H1 (cell line): ENCODE data around the gene ATP9B. TPM values are rescaled to one million over a fixed set of nuclear protein-coding genes. Genes with fewer than 3 reads are reported as not detected.

Experiments used
- CTCF ChIA-PET: fragments of 300-600 bp; sonication (Branson Sonifier 250); formaldehyde crosslinking; loops from one replicate; lab custom pipeline; 2021; ENCODE audit not compliant: partially characterized antibody; lab: Charles Lee
- POLR2A ChIA-PET: fragments of 300-600 bp; sonication (Branson Sonifier 250); formaldehyde crosslinking; loops from one replicate; lab custom pipeline; 2021; ENCODE audit warnings: inconsistent platforms; ENCODE audit not compliant: partially characterized antibody; lab: Charles Lee
- DNase-seq, 2 experiments: peaks; one replicate each; pipeline versions ENCODE4 v3.0.0 to v3.0.0-alpha.2; 2010 to 2022; ENCODE audit warnings: low spot score in 2 of 2, low read depth in 1 of 2, mixed read lengths in 1 of 2
- FAIRE-seq: peaks from 2 replicates; lab custom pipeline; 2011; peaks lifted over from hg19 to GRCh38; lab: Jason Lieb, UNC
- H2AFZ ChIP-seq: 2 replicates; pipeline ENCODE4 v1.8.1; 2012; ENCODE audit warnings: low read length, inconsistent platforms
- H2AK5ac ChIP-seq: 2 replicates; pipeline ENCODE4 v1.6.1; 2013; ENCODE audit warnings: low read depth, low read length
- H2BK120ac ChIP-seq: replicated peaks from 2 replicates; pipeline ENCODE3; 2013; ENCODE audit warnings: low read depth, low read length, inconsistent platforms
- H2BK12ac ChIP-seq: 2 replicates; pipeline ENCODE4 v1.6.1; 2013; ENCODE audit warnings: low read depth, low read length
- H2BK15ac ChIP-seq: 2 replicates; pipeline ENCODE4 v1.6.1; 2013; ENCODE audit warnings: low read length
- H2BK20ac ChIP-seq: 2 replicates; pipeline ENCODE4 v1.6.1; 2013; ENCODE audit warnings: low read length
- H2BK5ac ChIP-seq: 2 replicates; pipeline ENCODE4 v1.6.1; 2013; ENCODE audit warnings: low read depth, low read length
- H3K14ac ChIP-seq: 2 replicates; pipeline ENCODE4 v1.6.1; 2013; ENCODE audit warnings: inconsistent platforms; ENCODE audit not compliant: insufficient read length
- H3K18ac ChIP-seq: 2 replicates; pipeline ENCODE4 v1.6.1; 2013; ENCODE audit warnings: low read length; ENCODE audit errors: extremely low read depth
- H3K23ac ChIP-seq: 2 replicates; pipeline ENCODE4 v1.6.1; 2013; ENCODE audit warnings: inconsistent platforms; ENCODE audit not compliant: insufficient read length
- H3K23me2 ChIP-seq: 2 replicates; pipeline ENCODE4 v1.6.1; 2013; ENCODE audit warnings: low read depth, low read length
- H3K27ac ChIP-seq: 2 replicates; pipeline ENCODE4 v1.6.1; 2011; ENCODE audit warnings: low read depth, low read length, inconsistent platforms
- H3K27me3 ChIP-seq, 4 experiments: replicated peaks in 1 of 4; 1 replicate in 1 of 4; 2 replicates in 3 of 4; pipeline versions ENCODE4 v1.6.1 to v1.8.1; 2011 to 2013; ENCODE audit warnings: low read length in 3 of 4, mild to moderate bottlenecking in 3 of 4, inconsistent platforms in 2 of 4, mixed read lengths in 2 of 4, moderate library complexity in 1 of 4; ENCODE audit not compliant: control insufficient read depth in 3 of 4, insufficient read depth in 3 of 4; ENCODE audit errors: extremely low read depth in 1 of 4
- H3K36me3 ChIP-seq, 4 experiments: 2 replicates each; pipeline versions ENCODE4 v1.6.1 to v1.8.1; 2011 to 2013; ENCODE audit warnings: mild to moderate bottlenecking in 4 of 4, low read length in 3 of 4, moderate library complexity in 2 of 4, control low read depth in 1 of 4, inconsistent platforms in 1 of 4; ENCODE audit not compliant: insufficient read depth in 4 of 4, control insufficient read depth in 2 of 4
- H3K4ac ChIP-seq: replicated peaks from 2 replicates; pipeline ENCODE3; 2013; ENCODE audit warnings: low read length, low read depth, mixed read lengths, inconsistent platforms; ENCODE audit not compliant: insufficient read length
- H3K4me1 ChIP-seq, 4 experiments: replicated peaks in 1 of 4; 1 replicate in 1 of 4; 2 replicates in 3 of 4; pipeline versions ENCODE4 v1.6.1 to v1.8.1; 2011 to 2013; ENCODE audit warnings: low read length in 3 of 4, inconsistent platforms in 2 of 4, mixed read lengths in 1 of 4; ENCODE audit not compliant: insufficient read depth in 4 of 4, control insufficient read depth in 3 of 4
- H3K4me2 ChIP-seq, 2 experiments: 2 replicates each; pipeline versions ENCODE4 v1.6.1 to v1.8.1; 2011 to 2013; ENCODE audit warnings: low read depth in 2 of 2, low read length in 2 of 2, control low read depth in 1 of 2, inconsistent platforms in 1 of 2, mild to moderate bottlenecking in 1 of 2; ENCODE audit not compliant: insufficient read depth in 1 of 2
- H3K4me3 ChIP-seq, 4 experiments: fragments of 200-600, 300-600 bp in 1 of 4; sonication (generic), shearing (Covaris generic), sonication (Bioruptor Twin) in 1 of 4; 2 replicates each; pipeline versions ENCODE4 v1.5.1 to v1.8.1; 2011 to 2016; ENCODE audit warnings: low read length in 4 of 4, low read depth in 3 of 4, control low read depth in 2 of 4, inconsistent platforms in 2 of 4, mild to moderate bottlenecking in 2 of 4, mixed read lengths in 1 of 4, moderate library complexity in 1 of 4; ENCODE audit not compliant: insufficient read depth in 2 of 4; ENCODE audit errors: extremely low read depth in 1 of 4
- H3K56ac ChIP-seq: replicated peaks from 2 replicates; pipeline ENCODE3; 2013; ENCODE audit warnings: low read depth, mild to moderate bottlenecking, mixed read lengths, low read length, inconsistent platforms; ENCODE audit not compliant: insufficient read length
- H3K79me1 ChIP-seq: 2 replicates; pipeline ENCODE4 v1.6.1; 2013; ENCODE audit warnings: low read depth, low read length, control low read depth
- H3K79me2 ChIP-seq, 2 experiments: 2 replicates each; pipeline versions ENCODE4 v1.6.1 to v1.8.1; 2012 to 2013; ENCODE audit warnings: low read length in 2 of 2, mild to moderate bottlenecking in 2 of 2, inconsistent platforms in 1 of 2; ENCODE audit not compliant: insufficient read depth in 2 of 2, control insufficient read depth in 1 of 2
- H3K9ac ChIP-seq, 4 experiments: replicated peaks in 1 of 4; 1 replicate in 1 of 4; 2 replicates in 3 of 4; pipeline versions ENCODE4 v1.6.1 to v1.8.1; 2011 to 2013; ENCODE audit warnings: low read depth in 3 of 4, low read length in 3 of 4, control low read depth in 2 of 4, mild to moderate bottlenecking in 2 of 4, moderate library complexity in 2 of 4, inconsistent platforms in 1 of 4; ENCODE audit errors: extremely low read depth in 1 of 4
- H3K9me3 ChIP-seq, 2 experiments: 2 replicates each; pipeline versions ENCODE4 v1.6.1 to v1.8.1; 2012 to 2013; ENCODE audit warnings: mild to moderate bottlenecking in 2 of 2, moderate library complexity in 2 of 2, control low read depth in 1 of 2, inconsistent platforms in 1 of 2, low read depth in 1 of 2, low read length in 1 of 2, mixed read lengths in 1 of 2; ENCODE audit not compliant: insufficient read depth in 2 of 2
- H4K20me1 ChIP-seq, 2 experiments: replicated peaks in 1 of 2; 2 replicates each; pipeline versions ENCODE3 to v1.8.1; 2011 to 2013; ENCODE audit warnings: inconsistent platforms in 2 of 2, low read length in 2 of 2, mild to moderate bottlenecking in 1 of 2; ENCODE audit not compliant: insufficient read depth in 2 of 2, control insufficient read depth in 1 of 2
- H4K5ac ChIP-seq: 2 replicates; pipeline ENCODE4 v1.6.1; 2013; ENCODE audit warnings: low read length, low read depth, mixed read lengths, inconsistent platforms; ENCODE audit not compliant: insufficient read length
- H4K8ac ChIP-seq: 2 replicates; pipeline ENCODE4 v1.8.0; 2013; ENCODE audit warnings: mild to moderate bottlenecking, moderate library complexity, low read length, inconsistent platforms; ENCODE audit not compliant: insufficient read depth; ENCODE audit errors: extremely low read depth
- H4K91ac ChIP-seq: replicated peaks from 2 replicates; pipeline ENCODE3; 2013; ENCODE audit warnings: low read length, mixed read lengths, inconsistent platforms; ENCODE audit not compliant: insufficient read length
- BCL11A ChIP-seq, 2 experiments: IDR thresholded peaks; one replicate each; pipeline ENCODE4 v1.6.1; 2011; ENCODE audit warnings: low read depth in 2 of 2, low read length in 2 of 2, mild to moderate bottlenecking in 2 of 2
- HDAC2 ChIP-seq, 2 experiments: fragments of 300-600 bp in 1 of 2; sonication (generic) in 1 of 2; IDR thresholded peaks; 2 replicates each; pipeline ENCODE4 v1.6.1; 2011 to 2012; ENCODE audit warnings: low read depth in 2 of 2, low read length in 2 of 2, mild to moderate bottlenecking in 2 of 2, moderate library complexity in 2 of 2, borderline replicate concordance in 1 of 2, inconsistent platforms in 1 of 2
- MAFK ChIP-seq: IDR thresholded peaks from 2 replicates; pipeline ENCODE4 v1.6.1; 2012; ENCODE audit warnings: low read depth, mild to moderate bottlenecking, improper control_type of control experiment, low read length
- NANOG ChIP-seq: IDR thresholded peaks from 2 replicates; pipeline ENCODE4 v1.6.1; 2011; ENCODE audit warnings: low read length, low read depth, mild to moderate bottlenecking, inconsistent platforms; ENCODE audit not compliant: insufficient read depth, poor library complexity, severe bottlenecking
- PHF8 ChIP-seq: fragments of 200-600 bp; sonication (generic); conservative IDR thresholded peaks from 2 replicates; pipeline ENCODE4 v1.7.1; 2012; ENCODE audit warnings: low read depth, mild to moderate bottlenecking, inconsistent platforms, low read length, moderate library complexity
- RAD21 ChIP-seq, 2 experiments: IDR thresholded peaks in 1 of 2; conservative IDR thresholded peaks in 1 of 2; 2 replicates each; pipeline ENCODE4 v1.6.1; 2011; ENCODE audit warnings: low read depth in 2 of 2, low read length in 2 of 2, improper control_type of control experiment in 1 of 2, inconsistent platforms in 1 of 2, mild to moderate bottlenecking in 1 of 2, moderate library complexity in 1 of 2
- SAP30 ChIP-seq: fragments of 300-600 bp; sonication (generic); IDR thresholded peaks from 2 replicates; pipeline ENCODE4 v1.7.1; 2012; ENCODE audit warnings: low read length, moderate library complexity, mild to moderate bottlenecking, inconsistent platforms; ENCODE audit not compliant: insufficient read depth, insufficient replicate concordance
- SIX5 ChIP-seq: IDR thresholded peaks from 2 replicates; pipeline ENCODE4 v1.6.1; 2011; ENCODE audit warnings: mild to moderate bottlenecking, low read depth, low read length
- USF2 ChIP-seq: IDR thresholded peaks from 2 replicates; pipeline ENCODE4 v1.6.1; 2011; ENCODE audit warnings: low read length, improper control_type of control experiment
- whole genome bisulfite sequencing, 2 experiments: shearing (Covaris generic) in 1 of 2; methylation state at CpG; one replicate each; pipeline versions ENCODE4 v1.1.6 to v1.1.7; 2013 to 2015; ENCODE audit warnings: low lambda C conversion rate in 2 of 2, mixed read lengths in 2 of 2, inconsistent platforms in 1 of 2, low coverage in 1 of 2, missing lambda C conversion rate in 1 of 2; ENCODE audit not compliant: insufficient replicate concordance in 2 of 2, insufficient coverage in 1 of 2, insufficient read length in 1 of 2; ENCODE audit errors: extremely low coverage in 1 of 2, missing lambda C conversion rate in 1 of 2; 5-methylcytosine and 5-hydroxymethylcytosine counted together
- polyA plus RNA-seq, 7 experiments: library from polyadenylated mRNA; depleted of rRNA in 3 of 7; stranded (reverse) in 5 of 7; unstranded in 2 of 7; fragments of >200 nt in 5 of 7; fragments of 200-250 nt in 2 of 7; gene quantifications; 1 replicate in 5 of 7; 2 replicates in 1 of 7; 4 replicates in 1 of 7; pipeline versions ENCODE4 v1.2.1 to v1.2.3, GENCODE V29; 2011 to 2013; ENCODE audit warnings: missing spikeins in 2 of 7, mixed read lengths in 2 of 7
- total RNA-seq: library from RNA; stranded (reverse); fragmentation: NEBNext Ultra II Directional; extraction: Animal tissue kit (Norgen Biotek cat#: 25700); gene quantifications from 2 replicates; pipeline ENCODE4 v1.2.1, GENCODE V29; 2021

The ATP9B gene
- total and polyA plus RNA-seq, 2 of the 8 experiments (the other 6 are each of a cell fraction or from before 2014, with no cell fraction given): 15.1 to 21.7 TPM

- 91% methylated on average over 23 of the region's 23 CpGs; no CpG with 5 or more reads in 1 of the 2 experiments for WGBS, 2 experiments
- no peak for TF ChIP-seq RAD21 (IDR thresholded peaks at IDR 0.05 in 1 of 2, conservative IDR thresholded peaks at IDR 0.05 in 1 of 2; ENCODE audit: low read depth in 2 of 2, low read length in 2 of 2)
- TF ChIP-seq USF2: no peak
- TF ChIP-seq SIX5: no peak
- TF ChIP-seq MAFK: no peak
- TF ChIP-seq BCL11A (IDR thresholded peaks at IDR 0.05; ENCODE audit: low read depth in 2 of 2, low read length in 2 of 2): no peak
- TF ChIP-seq HDAC2 (IDR thresholded peaks at IDR 0.05; ENCODE audit: borderline replicate concordance in 1 of 2, low read depth in 2 of 2, low read length in 2 of 2): no peak
- TF ChIP-seq NANOG: no peak
- no peak for TF ChIP-seq PHF8
- no peak for TF ChIP-seq SAP30
Measured at GRCh38 chr18:79405019-79405780, 336.0 kb downstream of the ATP9B start.

More at GRCh38 chr18:79405019-79405780, 336.0 kb downstream of the ATP9B start:
- no peak for FAIRE-seq
- Histone ChIP-seq H3K4me1 (peaks cover 0 to 2% (median 0%) of the 10 kb centered on the region in 4 experiments; a peak in 2 of 7 replicates), H3K36me3 (no peaks in the 10 kb centered on the region), H3K56ac (no peak overlapping the region), H4K5ac (no peak overlapping the region), H2BK20ac (no peak overlapping the region), H3K4ac (no peak overlapping the region), H2AFZ (no peak overlapping the region), H3K23me2 (peaks cover 10% of the 10 kb centered on the region; the same call in 1 of the 2 replicates), H4K8ac (no peak overlapping the region), H2BK12ac (no peak overlapping the region), H3K18ac (no peak overlapping the region), H4K20me1 (peaks cover 0 to 5% of the 10 kb centered on the region in 2 experiments), H2AK5ac (no peak overlapping the region), H3K27ac (no peak overlapping the region), H3K27me3 (no peaks in the 10 kb centered on the region; a peak in 2 of 7 replicates), H3K9me3 (no peaks in the 10 kb centered on the region; a peak in 1 of 4 replicates), H3K4me2 (no peak overlapping the region), H3K14ac (no peak overlapping the region), H3K79me2 (no peaks in the 10 kb centered on the region), H2BK15ac (no peak overlapping the region; the same call in 1 of the 2 replicates), H3K4me3 (no peak overlapping the region), H2BK120ac (no peak overlapping the region), H2BK5ac (no peak overlapping the region), H3K23ac (no peak overlapping the region), H3K9ac (no peak overlapping the region), H4K91ac (no peak overlapping the region), H3K79me1 (no peaks in the 10 kb centered on the region)
- POLR2A ChIA-PET: interaction anchor here (0.5 kb wide), 1 partner anchor 414 kb away, joined by 4 read pairs; no protein-coding TSS in a partner anchor
- CTCF ChIA-PET: interaction anchor here (0.6 to 2.7 kb wide), 6 partner anchors 22 to 1138 kb away, joined by 3 to 9 read pairs (median 4); no protein-coding TSS in a partner anchor
- no peak for DNase-seq
